NCI-H82 treated with DMSO at 0.1 percent for 48 hours (cell line): ENCODE measurements around the gene TLE6.
"Not testable (repeated sequence)": the region's sequence is repeated elsewhere in the genome, so short reads cannot be mapped to it uniquely, and the experiment has no call there.

ENCODE experiments used
- DNase-seq: peaks from one replicate; lab custom pipeline; 2025; ENCODE audit not compliant: unreplicated experiment; lab: John Stamatoyannopoulos, UW

TLE6 gene

DNA sequence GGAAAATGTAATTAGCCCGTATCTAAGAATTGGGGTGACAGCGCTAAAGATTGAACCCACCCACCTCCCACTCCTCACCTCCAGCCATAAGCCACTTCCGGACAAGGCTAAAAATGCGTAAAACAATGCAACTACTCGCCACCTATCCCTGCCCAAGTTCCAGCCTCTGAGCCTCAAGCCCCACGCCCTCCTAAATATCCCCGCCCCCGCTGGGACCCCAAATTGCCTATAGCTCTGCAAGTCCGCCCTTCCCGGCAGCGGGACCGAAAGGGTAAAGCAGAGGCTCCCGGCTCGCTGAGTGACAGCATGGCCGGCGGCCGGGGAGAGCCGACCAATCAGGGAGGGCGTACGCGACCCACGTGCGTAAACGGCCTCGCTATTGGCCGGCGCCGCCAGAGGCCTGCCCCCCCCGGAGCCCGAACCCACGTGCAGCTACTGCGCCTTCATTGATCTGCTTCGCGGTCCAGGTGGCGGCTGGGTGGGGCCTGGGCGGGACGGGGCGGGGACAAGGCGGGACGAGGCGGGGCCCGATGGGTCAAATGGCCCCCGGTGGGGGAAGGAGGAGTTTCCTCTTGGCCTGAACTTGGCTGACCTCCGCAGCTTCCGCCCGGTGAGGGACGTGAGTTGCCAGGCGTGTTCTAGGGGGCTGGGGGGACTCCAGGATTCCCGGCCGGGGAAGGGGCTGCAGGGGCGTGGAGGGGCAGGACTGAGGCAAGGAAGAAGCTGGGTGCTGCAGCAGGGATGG lies at the start of gene TLE6:
TLE6 (plus strand) TSS at position 564 of the 745 bp plus-strand sequence. CDS start 670 bp downstream, outside the sequence.
- peak; percentile 81 for DNase-seq

- DNase-seq: no peak
Measured at GRCh38 chr19:2933490-2933910, 43.9 kb upstream of the TLE6 start.

DNA sequence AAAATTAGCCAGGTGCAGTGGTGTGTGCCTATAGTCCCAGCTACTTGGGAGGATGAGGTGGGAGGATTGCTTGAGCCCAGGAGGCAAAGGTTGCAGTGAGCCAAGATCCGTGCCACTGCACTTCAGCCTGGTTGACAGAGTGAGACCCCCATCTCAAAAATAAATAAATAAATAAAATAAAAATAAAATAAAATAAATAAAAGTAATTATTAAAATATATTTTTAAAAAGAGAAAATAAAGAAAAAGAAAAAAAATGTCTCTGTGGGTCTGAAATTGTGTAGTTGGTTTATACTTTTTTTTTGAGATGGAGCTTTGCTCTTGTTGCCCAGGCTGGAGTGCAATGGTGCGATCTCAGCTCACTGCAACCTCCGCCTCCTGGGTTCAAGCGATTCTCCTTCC lies 41.5 kb upstream of the TLE6 start:
- not testable (repeated sequence) for DNase-seq

- no peak for DNase-seq
Measured at GRCh38 chr19:2942928-2943640, 34.3 kb upstream of the TLE6 start.

GRCh38 chr19:2944403-2944774 lies 33.0 kb upstream of the TLE6 start:
- DNase-seq: no peak

- peak; percentile 96 for DNase-seq
Measured at GRCh38 chr19:2944775-2945574, 32.4 kb upstream of the TLE6 start, which contains the start of gene ZNF77. Gene ZNF77, minus strand, starts transcription at chr19:2944971. Its CDS starts 131 bp downstream, at chr19:2944840.

DNA sequence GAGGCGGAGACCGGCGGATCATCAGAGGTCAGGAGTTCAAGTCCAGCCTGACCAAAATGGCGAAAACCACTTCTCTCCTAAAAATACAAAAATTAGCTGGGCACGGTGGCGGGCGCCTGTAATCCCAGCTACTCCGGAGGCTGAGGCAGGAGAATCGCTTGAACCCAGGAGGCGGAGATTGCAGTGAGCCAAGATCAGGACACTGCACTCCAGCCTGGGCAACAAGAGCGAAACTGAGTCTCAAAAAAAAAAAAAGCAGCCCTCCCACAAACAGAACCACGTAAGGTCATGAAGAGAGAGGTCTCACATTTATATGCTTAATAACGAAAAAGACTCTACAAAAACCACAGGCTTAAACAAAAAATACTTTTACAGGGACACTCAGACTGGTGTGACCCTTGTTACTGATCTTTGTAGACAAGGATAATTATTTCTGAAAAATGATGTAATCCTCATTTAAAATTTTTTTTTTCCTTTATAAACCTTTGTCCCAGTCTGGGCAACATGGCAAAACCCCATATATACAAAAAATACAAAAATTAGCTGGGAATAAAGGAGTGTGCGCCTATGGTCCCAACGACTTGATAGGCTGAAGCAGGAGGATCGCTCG lies 31.7 kb upstream of the TLE6 start:
- no peak for DNase-seq

- no peak for DNase-seq
Measured at GRCh38 chr19:2949939-2950285, 27.5 kb upstream of the TLE6 start.

DNA sequence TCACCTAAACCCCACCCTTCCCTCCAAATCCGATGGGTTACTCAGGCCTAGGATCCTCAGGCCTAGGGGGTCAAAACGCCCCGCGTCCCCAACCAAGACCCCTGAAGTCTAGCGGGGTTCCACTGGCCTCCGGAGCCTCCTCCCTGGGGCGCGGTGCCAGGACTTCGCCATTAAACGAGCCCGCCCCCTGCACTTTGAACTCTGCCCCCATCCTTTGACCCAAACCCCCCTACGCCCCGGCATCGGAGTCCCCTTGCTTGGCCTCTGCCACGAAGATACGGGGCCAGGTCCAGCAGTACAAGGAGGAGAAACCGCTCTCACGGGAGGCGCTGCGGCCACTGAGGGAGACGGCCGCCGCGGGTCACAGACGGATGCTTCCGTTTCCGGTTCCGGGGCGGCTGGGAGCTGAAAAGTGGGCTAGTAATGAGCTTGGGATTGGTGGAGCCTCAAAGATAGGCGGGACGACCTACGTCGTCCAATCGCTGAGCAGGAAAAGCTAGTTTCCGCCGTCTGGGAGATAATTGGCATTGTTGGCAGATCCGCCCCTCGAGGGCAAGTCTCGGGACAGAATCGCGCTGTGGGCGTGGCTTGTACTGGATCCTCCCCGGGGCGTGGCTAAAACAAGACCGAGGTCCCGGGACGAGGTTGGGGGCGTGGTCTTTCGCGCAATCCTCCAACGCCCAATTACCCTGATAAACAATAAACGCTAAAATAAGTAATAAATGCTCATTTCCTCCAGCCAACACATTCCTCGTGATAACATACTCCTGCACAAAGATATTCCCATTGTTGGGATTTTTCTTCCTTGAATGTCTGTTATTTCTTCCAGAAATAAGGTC lies 26.9 kb upstream of the TLE6 start:
- peak; percentile 95 for DNase-seq

DNA sequence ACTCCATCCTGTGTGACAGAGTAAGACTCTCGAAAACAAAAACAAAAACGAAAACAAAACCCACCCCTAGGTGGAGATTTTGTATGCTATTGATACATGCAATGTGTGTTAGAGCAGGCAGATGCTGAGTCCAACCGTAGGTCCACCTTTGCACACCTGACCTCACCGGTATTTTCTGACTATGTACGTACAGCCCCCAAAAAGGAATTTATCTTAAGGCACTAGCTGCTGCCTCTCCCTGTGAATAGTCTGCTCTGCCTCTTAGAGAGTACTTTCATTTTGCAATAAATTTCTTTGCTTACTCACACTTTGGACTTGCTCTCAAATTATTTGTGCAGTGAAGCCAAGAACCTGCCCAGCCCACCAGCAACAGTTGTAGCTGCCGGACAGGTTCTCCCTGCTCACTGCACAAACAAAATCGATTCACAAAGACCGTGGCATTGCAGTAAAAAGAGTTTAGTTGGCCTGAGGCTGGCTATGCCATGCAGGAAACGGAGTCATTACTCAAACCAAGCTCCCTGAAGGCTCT lies 24.3 kb upstream of the TLE6 start:
- no peak for DNase-seq

- no peak for DNase-seq
Measured at GRCh38 chr19:2957160-2957559, 20.2 kb upstream of the TLE6 start.

- DNase-seq: no peak
Measured at GRCh38 chr19:2960120-2960519, 17.2 kb upstream of the TLE6 start.

- DNase-seq: peak; percentile 43
Measured at GRCh38 chr19:2962018-2962670, 15.2 kb upstream of the TLE6 start.

DNA sequence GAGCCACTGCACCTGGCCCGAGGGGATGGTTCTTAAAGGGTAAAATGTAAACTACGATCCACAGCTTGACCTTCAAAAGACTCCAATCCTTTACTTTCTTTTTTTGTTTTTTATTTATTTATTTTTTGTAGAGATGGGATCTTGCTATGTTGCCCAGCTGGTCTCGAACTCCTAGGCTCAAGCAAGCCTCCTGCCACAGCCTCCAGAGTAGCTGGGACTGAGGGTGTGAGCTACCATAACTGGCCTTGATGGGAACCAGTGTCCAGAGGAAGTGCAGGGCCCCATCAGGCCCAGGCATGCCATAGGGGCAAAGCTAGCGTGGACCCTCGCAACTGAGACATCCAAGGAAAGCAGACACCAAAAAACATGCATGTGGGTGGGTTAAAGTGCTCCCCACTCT lies 14.2 kb upstream of the TLE6 start:
- DNase-seq: no peak

DNA sequence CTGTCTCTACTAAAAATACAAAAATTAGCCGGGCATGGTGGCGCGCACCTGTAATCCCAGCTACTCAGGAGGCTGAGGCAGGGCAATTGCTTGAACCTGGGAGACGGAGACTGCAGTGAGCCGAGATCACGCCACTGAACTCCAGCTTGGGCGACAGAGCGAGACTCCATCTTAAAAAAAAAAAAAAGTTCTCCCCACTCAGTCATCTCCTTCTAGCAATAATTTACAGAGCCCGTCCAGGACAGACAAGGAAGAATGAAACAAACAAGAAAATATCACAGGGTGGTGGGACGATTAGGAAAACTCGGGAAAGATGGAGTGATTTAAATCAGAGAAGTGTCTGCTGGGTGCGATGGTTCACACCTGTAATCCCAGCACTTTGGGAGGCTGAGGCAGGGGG lies 13.7 kb upstream of the TLE6 start:
- not testable (repeated sequence) for DNase-seq

DNA sequence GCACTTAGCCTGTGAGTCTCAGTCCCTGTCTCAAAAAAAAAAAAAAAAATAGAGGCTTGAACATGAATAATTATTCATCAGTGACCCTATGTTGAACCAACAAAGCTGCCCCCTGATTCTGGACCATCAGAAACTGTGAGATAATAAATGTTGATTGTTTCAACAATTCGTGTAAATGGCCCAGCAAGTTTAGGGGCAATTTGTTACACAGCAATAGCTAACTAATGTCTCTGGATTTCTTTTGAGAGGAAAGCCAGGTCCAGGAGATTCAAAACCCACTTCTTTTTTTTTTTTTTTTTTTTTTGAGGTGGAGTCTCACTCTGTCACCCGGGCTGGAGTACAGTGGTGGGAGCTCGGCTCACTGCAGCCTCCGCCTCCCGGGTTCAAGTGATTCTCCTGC lies 12.5 kb upstream of the TLE6 start:
- no peak for DNase-seq

- no peak for DNase-seq
Measured at GRCh38 chr19:2967972-2968371, 9.4 kb upstream of the TLE6 start.

GRCh38 chr19:2969104-2969504 lies 8.3 kb upstream of the TLE6 start:
- peak; percentile 35 for DNase-seq

DNA sequence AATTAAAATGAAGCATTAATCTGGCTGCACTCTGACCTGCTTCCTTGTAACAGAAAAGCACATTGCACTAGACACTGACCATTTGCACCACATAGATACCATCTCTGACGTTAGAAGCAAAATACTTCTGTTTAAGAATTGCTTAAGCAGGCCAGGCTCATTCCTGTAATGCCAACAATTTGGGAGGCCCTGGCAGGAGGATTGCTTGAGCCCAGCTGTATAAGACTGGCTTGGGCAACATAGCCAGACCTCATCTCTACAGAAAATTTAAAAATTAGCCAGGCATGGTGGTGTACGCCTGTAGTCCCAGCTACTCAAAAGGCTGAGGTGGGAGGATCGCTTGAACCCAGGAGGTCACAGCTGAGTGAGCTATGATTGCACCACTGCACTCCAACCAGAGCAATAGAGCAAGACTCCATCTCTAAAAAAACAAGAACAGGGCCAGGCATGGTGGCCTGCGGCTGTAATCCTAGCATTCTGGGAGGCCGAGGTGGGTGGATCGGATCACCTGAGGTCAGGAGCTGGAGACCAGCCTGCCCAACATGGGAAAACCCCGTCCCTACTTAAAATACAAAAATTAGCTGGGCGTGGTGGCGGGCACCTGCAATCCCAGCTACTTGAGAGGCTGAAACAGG lies 7.0 kb upstream of the TLE6 start:
- no peak for DNase-seq
